T-helper 2 cell treated with Interferon-gamma antibody and Interleukin-4, amounts not matched to agents 100 ng/mL and 5 ng/mL, for 36 hours (primary cell): ENCODE data around the gene GANC. TPM values are rescaled to one million over a fixed set of nuclear protein-coding genes. Genes with fewer than 3 reads are reported as not detected.
"Not testable (repeated sequence)": the region's sequence is repeated elsewhere in the genome, so short reads cannot be mapped to it uniquely, and the experiment has no call there.

Experiments used
- intact Hi-C: fragments of 100-400 bp; cut with micrococcal nuclease; formaldehyde crosslinking; loops from one replicate; pipeline ENCODE4 v1.15.1; 2023
- total RNA-seq: library from RNA; stranded (reverse); gene quantifications from 2 replicates; pipeline ENCODE4 v1.2.3, GENCODE V29; 2022

Gene GANC
- 30.4 and 36.6 TPM in 2 replicates for total RNA-seq

GRCh38 chr15:42272939-42273899 is at the start of gene GANC, which contains the start of gene TMEM87A:
TSS of gene GANC (plus strand) at chr15:42273201. CDS start at chr15:42274482, 1,281 bp downstream.
TSS of gene TMEM87A (minus strand) at chr15:42273433. CDS start at chr15:42273398, 35 bp downstream.
- intact Hi-C loops: loop anchor here (1.0 to 10.0 kb wide), 7 partner anchors 65 to 938 kb away; partner anchors contain the start of genes CCNDBP1, HAUS2, LRRC57 and NUSAP1

- intact Hi-C loops: no loop called here
Observed at GRCh38 chr15:42226648-42227047, 46.4 kb upstream of the GANC start.

GRCh38 chr15:42228036-42228435 is 45.0 kb upstream of the GANC start:
- intact Hi-C loops: no loop called here

GRCh38 chr15:42228981-42229380 is 44.0 kb upstream of the GANC start:
- intact Hi-C loops: not testable (repeated sequence)

- intact Hi-C loops: no loop called here
Observed at GRCh38 chr15:42231088-42231487, 41.9 kb upstream of the GANC start.

GRCh38 chr15:42232606-42233005 is 40.4 kb upstream of the GANC start:
- intact Hi-C loops: no loop called here

GRCh38 chr15:42233107-42233506 is 39.9 kb upstream of the GANC start:
- intact Hi-C loops: no loop called here

- intact Hi-C loops: no loop called here
Observed at GRCh38 chr15:42239528-42240182, 33.3 kb upstream of the GANC start.

GRCh38 chr15:42240823-42241222 is 32.2 kb upstream of the GANC start:
- intact Hi-C loops: no loop called here

GRCh38 chr15:42253300-42253699 is 19.7 kb upstream of the GANC start:
- intact Hi-C loops: no loop called here

- intact Hi-C loops: no loop called here
Observed at GRCh38 chr15:42264795-42265194, 8.2 kb upstream of the GANC start.

- intact Hi-C loops: no loop called here
Observed at GRCh38 chr15:42267286-42267685, 5.7 kb upstream of the GANC start.

- intact Hi-C loops: loop anchor here (5.0 to 10.0 kb wide), 6 partner anchors 222 to 936 kb away; partner anchors contain the start of genes CCNDBP1, HAUS2, LRRC57 and NUSAP1
Observed at GRCh38 chr15:42270551-42270950, 2.5 kb upstream of the GANC start.

- intact Hi-C loops: loop anchor here (5.0 to 10.0 kb wide), 6 partner anchors 221 to 936 kb away; partner anchors contain the start of genes CCNDBP1, HAUS2, LRRC57 and NUSAP1
Observed at GRCh38 chr15:42270996-42271395, 2.0 kb upstream of the GANC start.

GRCh38 chr15:42273900-42274701 is 1.1 kb downstream of the GANC start:
- intact Hi-C loops: loop anchor here (1.0 to 10.0 kb wide), 8 partner anchors 66 to 939 kb away; partner anchors contain the start of genes CCNDBP1, HAUS2, LRRC57 and NUSAP1

- intact Hi-C loops: loop anchor here (1.0 to 10.0 kb wide), 7 partner anchors 197 to 940 kb away; partner anchors contain the start of genes CCNDBP1, HAUS2, LRRC57 and NUSAP1
Observed at GRCh38 chr15:42274702-42274989, 1.6 kb downstream of the GANC start.

- intact Hi-C loops: loop anchor here (10.0 kb wide), 1 partner anchor 941 kb away; the partner anchor contains the start of genes NUSAP1 and OIP5
Observed at GRCh38 chr15:42275780-42276391, 2.9 kb downstream of the GANC start.

GRCh38 chr15:42276762-42277161 is 3.8 kb downstream of the GANC start:
- intact Hi-C loops: loop anchor here (10.0 kb wide), 1 partner anchor 942 kb away; the partner anchor contains the start of genes NUSAP1 and OIP5

- intact Hi-C loops: loop anchor here (10.0 kb wide), 1 partner anchor 944 kb away; the partner anchor contains the start of genes NUSAP1 and OIP5
Observed at GRCh38 chr15:42279234-42279723, 6.3 kb downstream of the GANC start.

- intact Hi-C loops: no loop called here
Observed at GRCh38 chr15:42282344-42282743, 9.3 kb downstream of the GANC start.
